ENCODE measurements around the gene LNX1.

DNA sequence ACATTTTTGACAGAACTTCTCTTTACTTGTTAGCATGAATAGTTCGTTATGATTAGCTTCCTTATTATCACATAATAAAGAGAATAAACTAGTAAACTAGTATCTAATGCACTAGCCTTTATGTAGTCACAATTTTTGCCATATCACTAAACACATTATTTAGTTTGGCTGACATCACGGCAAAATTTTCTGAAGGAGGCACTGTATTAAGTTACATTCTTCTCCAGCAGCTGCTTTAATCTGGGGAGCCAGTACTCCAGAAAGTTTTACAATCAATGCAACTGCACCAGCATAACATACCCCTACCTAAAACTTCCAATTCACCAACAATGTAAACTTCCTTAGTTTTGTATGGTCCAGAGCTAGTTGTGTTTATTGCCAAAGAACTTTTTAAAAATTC lies 126.0 kb downstream of the LNX1 start:
- TF ChIP-seq, protein P1, sequence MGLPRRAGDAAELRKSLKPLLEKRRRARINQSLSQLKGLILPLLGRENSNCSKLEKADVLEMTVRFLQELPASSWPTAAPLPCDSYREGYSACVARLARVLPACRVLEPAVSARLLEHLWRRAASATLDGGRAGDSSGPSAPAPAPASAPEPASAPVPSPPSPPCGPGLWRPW (IDR thresholded peaks at IDR 0.05): no peak
- TF ChIP-seq POLR2AphosphoS2 (conservative IDR thresholded peaks at IDR 0.05; ENCODE audit: low read length): no peak
- no peak for TF ChIP-seq JUN (IDR thresholded peaks at IDR 0.05)
- TF ChIP-seq, protein P2, sequence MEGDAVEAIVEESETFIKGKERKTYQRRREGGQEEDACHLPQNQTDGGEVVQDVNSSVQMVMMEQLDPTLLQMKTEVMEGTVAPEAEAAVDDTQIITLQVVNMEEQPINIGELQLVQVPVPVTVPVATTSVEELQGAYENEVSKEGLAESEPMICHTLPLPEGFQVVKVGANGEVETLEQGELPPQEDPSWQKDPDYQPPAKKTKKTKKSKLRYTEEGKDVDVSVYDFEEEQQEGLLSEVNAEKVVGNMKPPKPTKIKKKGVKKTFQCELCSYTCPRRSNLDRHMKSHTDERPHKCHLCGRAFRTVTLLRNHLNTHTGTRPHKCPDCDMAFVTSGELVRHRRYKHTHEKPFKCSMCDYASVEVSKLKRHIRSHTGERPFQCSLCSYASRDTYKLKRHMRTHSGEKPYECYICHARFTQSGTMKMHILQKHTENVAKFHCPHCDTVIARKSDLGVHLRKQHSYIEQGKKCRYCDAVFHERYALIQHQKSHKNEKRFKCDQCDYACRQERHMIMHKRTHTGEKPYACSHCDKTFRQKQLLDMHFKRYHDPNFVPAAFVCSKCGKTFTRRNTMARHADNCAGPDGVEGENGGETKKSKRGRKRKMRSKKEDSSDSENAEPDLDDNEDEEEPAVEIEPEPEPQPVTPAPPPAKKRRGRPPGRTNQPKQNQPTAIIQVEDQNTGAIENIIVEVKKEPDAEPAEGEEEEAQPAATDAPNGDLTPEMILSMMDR (IDR thresholded peaks at IDR 0.05): no peak
- TF ChIP-seq SMC3 (IDR thresholded peaks at IDR 0.05): no peak
- TF ChIP-seq, protein P3, sequence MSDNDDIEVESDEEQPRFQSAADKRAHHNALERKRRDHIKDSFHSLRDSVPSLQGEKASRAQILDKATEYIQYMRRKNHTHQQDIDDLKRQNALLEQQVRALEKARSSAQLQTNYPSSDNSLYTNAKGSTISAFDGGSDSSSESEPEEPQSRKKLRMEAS (IDR thresholded peaks at IDR 0.05): no peak
- no peak for TF ChIP-seq RFX5 (IDR thresholded peaks at IDR 0.05)
- no peak for TF ChIP-seq ESRRA (IDR thresholded peaks at IDR 0.05; ENCODE audit: borderline replicate concordance, low read length)
- TF ChIP-seq MYC (IDR thresholded peaks at IDR 0.05; ENCODE audit: borderline replicate concordance, low read length): no peak
- TF ChIP-seq RNF2 (IDR thresholded peaks at IDR 0.05; ENCODE audit: borderline replicate concordance, low read depth): no peak
- TF ChIP-seq CEBPB (IDR thresholded peaks at IDR 0.05): no peak
- TF ChIP-seq ZFP36 (IDR thresholded peaks at IDR 0.05; ENCODE audit: borderline replicate concordance, partially characterized antibody): no peak
- no peak for TF ChIP-seq FOSL2 (IDR thresholded peaks at IDR 0.05)
- no peak for TF ChIP-seq FOSL2 (CRISPR knock-in tag; IDR thresholded peaks at IDR 0.05)
